GM19372 (cell line): ENCODE results near the gene FGF22.
"Not testable (repeated sequence)": the region's sequence is repeated elsewhere in the genome, so short reads cannot be mapped to it uniquely, and the experiment has no call there.

ENCODE experiments used
- ATAC-seq: cut with Tn5 transposase; IDR thresholded peaks from one replicate; pipeline ENCODE4 v1.9.1; 2021; ENCODE audit warnings: mild to moderate bottlenecking, low read depth, moderate library complexity; ENCODE audit not compliant: unreplicated experiment

FGF22 gene

DNA sequence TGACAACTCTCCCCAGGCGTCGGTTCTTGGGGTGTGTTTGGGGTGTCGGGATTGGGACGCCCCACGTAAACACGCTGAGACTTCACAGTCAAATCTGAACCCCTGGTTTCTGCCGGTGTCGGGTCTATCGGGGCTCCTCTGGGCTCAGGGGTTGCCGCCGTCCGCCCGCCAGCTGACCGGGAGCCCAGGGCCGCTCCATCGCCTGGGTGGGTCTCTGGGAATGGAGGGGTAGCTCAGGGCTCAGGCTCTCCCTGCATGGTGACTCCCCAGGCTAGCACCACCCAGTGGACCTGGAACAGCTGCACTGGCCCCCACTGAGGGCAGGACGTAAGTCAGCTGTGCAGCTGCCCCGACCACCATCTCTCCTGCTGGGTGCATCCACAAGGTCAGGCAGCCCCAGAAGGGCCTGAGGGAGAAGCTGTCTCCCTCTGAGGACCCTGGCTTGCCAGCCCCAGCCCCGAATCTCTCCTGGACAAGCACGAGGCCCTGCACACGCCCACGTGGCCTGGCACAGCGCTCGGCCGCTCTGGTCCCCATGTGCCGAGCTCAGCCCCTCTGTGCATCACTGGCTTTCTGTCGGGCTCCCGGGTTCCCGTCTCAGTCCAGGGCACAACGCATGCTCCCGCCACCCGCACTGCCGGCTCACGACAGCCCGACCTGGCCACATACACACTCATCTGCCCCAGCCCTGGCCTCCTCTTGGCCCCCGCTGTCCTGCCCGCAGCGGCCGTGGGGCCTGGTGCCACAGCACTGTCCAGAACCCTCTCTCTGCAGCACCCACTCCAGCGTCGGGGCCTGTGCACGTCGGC, 17.3 kb downstream of the FGF22 start:
- no peak for ATAC-seq

DNA sequence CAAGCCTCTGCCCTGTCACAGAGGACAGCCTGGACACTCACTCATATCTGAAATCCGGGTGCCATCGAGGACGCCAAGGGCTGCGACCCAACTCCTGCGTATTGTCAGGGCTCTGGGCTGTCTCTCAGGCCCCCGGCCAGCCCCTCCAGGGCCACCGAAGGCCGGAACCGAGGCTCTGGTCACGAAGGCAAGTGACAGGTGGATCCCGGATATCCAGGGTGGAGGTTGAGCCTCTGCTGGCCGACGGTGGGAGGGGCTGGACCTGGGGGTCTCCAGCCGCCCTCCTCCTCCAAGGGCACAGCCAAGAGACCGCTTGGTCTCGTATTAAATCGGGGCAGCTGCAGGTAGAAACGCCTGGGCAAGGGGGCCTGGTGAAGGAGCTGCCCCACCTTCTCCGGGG, 17.9 kb downstream of the FGF22 start:
- ATAC-seq, result no peak

DNA sequence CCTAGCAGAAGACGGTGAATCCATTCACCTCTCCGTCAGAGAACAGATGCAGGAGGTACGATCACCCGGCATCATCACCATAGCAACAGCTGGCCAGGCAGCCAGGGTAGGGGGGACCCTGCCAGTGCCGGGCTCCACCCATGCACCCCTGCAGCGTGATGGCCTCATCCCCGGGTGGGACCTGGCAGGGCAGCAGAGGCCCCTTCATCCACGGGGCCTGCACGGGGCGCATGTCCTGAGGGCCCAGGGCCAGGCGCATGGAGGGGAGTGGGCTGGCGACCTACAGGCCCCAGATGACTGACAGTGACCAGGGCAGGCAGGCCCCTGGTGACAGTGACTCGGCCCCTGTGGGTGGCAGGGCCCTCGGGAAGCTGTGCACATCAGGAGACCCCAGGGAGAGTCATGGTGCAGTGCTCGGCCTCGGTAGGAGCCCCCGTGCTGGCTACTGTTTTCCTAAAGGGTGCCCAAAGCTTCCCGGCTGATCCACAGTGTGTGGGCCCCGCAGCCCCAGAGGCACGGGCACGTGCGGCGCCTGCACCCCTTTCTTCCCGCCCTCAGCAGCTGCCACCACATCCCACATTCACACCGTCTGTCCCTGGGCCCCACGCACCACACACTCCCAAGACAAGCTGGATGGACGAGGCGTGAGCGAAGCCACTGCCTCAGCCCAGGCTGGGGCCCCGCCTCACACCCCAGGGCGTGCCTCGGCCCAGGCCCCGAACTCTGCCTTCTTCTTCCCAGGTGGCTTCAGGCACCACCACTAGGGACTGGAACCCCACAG, 18.6 kb downstream of the FGF22 start:
- ATAC-seq, result no peak

DNA sequence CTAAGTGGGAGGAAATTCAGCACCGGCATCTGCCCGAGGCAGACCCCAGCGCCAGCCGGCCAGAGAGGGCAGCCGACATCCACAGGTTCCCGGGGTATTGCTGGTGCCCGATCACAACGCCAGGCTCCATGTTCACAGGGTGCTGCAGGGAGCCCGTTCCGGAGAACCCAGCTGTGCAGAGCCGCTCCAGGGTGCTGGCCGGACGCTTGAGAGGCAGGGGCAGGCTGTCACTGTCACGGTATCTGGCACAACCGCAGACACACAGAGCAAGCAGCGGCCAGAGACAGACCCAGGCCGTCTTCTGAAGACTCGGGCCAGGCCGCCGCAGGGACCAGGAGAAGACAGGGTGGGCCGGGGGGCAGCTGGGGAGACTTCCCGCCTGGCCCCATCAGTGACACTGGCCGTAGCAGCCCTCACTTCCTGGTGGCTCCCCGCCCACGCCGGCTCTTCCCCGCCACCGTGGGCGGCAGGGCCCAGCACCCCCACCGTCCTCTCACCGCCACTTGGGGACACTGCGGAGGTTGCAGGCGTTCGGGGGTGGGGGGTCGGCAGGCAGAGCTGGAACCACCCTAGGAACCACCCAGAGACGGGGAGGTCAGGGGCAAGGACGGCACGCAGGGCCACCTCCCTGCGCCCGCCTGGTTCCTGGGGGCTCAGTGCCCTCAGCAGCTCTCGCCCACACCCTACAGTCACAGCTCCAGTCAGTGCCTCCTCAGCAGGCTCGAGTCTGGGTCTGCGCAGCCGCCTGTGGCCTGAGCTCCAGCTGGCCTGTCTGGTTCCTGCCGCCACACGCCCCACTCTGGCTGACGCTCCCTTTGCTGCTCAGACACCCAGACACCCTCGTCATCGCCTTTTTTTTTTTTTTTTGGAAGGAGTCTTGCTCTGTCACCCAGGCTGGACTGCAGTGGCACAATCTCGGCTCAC, 19.5 kb downstream of the FGF22 start:
- ATAC-seq, result no peak

DNA sequence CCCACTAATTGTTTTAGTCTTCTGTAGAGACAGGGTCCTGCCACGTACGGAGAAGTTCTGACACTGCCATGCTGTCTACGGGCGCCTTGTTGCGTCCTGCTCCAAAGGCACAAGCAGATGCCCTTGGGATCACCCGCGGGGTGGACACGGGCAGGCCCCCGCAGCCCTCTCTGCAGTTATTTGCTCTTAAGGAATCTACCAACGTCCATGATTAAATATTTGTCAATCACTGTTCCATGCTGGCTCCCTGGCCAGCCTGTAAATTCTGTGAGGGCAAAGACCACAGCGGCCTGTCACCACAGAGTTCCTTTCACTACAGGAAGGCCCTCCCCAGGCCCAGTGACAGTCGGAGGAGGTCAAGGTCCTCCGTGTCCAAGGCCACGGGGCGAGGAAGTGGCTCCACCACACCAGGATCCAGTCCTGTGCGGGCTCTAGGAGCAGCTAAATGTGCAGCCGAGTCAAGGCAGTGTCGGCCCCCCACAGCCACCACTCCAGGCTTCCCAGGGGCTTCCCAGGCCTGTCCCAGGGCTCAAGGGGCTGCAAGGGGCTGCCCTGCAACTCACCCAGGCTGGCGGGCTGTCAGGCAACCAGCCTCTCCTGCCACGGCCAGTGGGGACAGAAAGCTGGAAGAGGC, 21.2 kb downstream of the FGF22 start:
- ATAC-seq, result no peak

DNA sequence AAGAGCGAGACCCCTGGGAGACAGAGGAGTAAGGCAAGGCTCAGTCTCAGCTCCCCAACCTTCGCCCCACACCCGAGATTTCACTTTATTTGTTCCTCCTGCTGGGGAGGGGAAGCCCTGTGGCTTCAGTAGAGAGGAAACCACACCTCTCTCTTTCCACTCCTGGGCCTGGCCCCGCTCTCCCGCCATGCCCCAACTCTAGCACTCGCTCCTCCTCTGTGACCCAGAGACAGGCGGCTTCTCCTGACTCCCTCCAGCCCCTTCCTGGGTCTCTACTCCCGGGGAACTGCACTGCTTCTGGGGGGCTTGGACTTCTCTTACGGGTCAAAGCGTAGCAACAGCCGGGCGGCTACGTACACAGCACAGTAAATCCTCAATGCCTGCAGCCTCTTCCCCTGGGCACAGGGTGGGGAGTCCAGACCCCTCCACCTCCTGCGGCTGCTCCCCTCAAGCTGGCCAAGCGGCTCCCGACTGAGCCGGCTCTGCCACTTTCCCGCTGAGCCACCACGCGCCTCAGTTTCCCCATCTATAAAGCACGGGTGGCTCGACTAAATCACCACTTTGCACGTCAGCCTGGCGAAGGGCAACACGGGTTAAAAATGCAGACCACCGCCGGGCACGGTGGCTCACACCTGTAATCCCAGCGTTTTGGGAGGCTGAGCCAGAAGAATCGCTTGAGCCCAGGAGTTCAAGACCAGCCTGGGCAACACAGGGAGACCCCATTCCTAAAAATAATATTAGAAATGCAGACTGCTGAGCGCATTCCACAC, 21.9 kb downstream of the FGF22 start:
- no peak for ATAC-seq

DNA sequence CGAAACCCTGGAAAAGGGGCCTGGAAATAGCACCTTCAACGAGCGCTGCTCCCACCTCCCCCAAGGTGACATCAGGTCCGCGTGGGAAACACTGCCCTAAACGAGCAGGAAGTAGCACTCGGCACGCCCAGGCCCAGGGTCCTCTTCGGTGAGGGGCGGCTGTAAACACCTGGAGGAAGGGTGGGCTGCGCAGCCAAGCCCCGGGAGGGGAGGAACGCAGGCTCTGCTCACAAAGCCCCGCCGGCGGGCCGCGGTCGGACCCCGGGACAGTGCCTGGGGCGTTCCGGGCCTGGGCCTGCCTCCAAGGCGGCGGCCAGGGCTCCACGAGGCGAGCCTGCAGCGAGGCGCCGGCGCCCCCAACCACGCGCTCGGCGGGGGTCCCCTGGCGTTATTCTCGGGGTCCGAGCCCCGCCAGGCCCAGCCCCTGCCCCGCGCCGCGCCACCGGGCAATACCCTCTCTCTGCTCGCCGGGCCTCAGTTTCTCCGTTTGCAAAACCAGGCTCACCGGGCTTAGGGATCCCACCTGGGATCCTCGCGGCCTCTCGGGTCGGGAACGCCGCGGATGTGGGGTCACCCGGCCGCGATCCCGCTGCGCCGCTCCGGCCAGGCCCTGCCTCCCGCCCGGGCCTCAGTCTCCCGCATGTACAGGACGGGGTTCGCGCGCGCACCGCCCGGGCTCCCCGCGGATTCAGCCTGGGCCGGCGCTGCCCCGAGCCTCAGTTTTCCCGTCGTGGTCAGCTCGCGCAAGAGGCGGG, 22.7 kb downstream of the FGF22 start:
- peak; percentile 8 for ATAC-seq

DNA sequence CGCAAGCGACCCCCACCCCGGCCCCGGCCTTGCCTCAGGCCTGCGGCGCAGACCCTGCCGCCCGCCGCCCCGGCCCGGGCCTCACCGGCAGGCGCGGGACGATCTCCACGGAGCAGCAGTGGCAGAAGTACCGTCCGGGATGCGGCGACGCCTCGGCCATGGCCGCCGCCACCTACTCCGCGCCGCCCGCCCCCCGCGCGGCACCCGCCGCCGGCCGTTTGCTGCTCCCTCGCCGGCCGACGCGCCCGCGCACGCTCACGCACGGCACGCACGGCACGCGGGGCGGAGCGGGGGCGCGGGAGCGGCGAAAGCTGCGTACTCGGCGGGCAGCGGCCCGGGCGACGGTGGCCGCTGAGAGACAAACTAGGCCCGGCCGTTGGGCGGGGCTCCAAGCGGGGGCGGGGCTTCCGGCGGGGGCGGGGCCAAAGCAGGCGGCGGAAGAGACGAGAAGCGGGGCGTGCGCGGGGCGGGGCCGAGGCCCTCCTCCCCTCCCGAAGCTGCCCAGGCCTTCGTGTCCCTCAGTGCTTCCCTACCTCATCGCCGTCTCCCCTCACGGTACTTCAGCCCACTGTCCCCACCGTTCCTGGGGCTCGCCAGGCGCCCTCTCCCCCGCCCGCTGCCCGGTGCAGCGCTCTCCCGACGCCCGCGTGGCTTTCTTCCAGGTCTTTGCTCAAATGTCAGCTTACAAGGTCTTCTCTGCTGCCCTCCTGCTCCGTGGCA, 23.4 kb downstream of the FGF22 start, which contains the start of gene RNF126:
RNF126 (minus strand) TSS at position 253 of the 720 bp plus-strand sequence; CDS start at position 160, 93 bp downstream.
- ATAC-seq, result peak; percentile 66

DNA sequence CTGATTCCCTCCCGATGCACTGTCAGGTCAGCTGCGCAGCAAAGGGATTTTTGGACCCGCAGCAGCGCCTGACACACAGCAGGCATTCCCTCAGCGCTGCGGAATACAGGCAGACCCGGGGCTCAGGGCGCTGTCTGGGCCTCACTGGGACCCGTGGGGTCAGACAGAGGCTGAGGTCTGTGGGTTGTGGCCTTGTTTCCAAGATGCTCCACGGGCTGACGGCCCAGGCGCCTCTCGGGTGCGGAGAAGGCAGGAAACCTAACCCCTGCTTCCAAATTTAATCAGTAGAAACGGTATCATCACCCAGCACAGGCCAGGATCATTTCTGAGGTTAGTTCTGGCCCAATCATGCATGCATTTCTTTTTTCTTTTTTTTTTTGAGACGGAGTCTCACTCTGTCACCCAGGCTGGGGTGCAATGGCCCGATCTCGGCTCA, 24.0 kb downstream of the FGF22 start:
- ATAC-seq, result no peak

DNA sequence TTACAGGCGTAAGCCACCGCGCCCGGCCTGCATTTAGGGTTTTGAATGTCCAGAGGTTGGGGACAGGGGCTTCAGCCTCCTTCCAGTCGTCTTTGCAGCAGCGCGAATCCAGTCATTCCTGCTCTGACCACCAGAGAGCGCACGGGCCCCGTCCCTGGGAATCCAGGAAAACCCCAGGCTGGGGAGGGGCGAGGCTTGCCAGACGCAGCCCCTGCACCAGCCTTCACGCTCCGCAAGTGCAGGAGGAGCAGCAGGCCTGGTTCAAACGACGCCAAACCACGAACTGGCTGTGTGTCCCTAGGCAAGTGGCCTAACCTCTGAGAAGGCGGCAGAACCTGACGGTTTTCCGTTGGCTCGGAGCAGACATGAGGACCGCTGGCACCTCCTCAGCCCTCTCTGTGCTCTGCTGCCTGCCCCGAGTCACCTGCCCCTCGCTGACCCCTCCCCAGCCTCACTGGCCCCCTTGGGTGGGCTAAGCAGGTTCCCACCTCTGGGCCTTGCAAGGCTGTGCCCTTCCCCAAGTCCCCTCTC, 25.3 kb downstream of the FGF22 start:
- ATAC-seq, result no peak

DNA sequence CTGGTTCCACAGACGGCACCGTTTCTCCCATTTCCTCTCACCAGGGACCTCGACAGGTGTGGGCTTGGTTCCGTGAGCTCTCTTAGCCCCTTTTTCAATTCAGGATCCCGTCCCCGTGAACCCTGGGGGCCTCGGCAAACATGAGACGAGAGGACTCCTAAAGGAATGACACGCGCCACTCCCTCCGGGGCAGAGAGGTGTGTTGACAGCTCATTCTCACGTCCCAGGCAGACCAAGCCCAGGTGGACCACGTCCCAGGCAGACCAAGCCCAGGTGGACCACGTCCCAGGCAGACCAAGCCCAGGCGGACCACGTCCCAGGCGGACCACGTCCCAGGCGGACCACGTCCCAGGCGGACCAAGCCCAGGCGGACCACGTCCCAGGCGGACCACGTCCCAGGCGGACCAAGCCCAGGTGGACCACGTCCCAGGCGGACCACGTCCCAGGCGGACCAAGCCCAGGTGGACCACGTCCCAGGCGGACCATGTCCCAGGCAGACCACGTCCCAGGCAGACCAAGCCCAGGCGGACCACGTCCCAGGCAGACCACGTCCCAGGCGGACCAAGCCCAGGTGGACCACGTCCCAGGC, 27.4 kb downstream of the FGF22 start:
- ATAC-seq, result not testable (repeated sequence)

DNA sequence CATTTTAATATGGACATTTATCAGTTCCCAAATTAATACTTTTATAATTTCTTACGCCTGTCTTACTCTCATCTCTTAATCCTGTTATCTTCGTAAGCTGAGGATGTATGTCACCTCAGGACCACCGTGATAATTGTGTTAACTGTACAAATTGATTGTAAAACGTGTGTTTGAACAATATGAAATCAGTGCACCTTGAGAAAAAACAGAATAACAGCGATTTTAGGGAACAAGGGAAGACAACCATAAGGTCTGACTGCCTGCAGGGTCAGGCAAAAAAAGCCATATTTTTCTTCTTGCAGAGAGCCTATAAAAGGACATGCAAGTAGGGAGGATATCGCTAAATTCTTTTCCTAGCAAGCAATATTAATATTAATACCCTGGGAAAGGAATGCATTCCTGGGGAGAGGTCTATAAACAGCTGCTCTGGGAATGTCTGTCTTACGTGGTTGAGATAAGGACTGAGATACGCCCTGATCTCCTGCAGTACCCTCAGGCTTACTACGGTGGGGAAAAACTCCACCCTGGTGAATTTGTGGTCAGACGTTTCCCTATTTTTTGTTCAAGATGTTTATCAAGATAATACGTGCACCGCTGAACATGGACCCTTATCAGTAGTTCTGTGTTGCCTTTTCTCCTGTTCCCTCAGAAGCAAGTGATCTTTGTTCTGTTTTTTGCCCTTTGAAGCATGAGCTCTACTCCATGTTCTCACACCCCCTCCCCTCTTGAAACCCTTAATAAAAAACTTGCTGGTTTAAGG, 29.2 kb downstream of the FGF22 start:
- not testable (repeated sequence) for ATAC-seq

DNA sequence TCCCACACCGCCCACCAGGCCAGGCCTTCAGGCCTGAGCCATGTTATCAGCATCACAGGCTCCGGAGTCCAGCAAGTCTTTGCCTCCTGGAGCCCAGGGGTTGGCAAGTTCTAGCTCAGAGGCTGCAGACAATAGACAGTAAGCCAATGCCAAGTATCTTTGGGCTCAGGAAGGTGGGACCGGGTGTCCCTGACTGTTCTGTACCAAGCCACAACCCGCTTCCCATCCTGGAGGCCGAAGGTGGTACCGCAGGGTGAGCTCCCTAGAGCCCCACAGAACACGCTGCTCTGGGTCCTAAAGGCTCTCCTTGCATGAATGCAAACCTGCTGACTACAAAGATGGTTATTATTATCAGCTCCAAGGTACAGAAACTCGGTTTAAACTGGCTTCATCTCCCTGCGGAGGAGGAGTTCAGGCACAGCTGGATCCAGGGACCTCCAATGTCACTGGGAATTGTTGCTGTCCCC, 31.0 kb downstream of the FGF22 start:
- no peak for ATAC-seq

DNA sequence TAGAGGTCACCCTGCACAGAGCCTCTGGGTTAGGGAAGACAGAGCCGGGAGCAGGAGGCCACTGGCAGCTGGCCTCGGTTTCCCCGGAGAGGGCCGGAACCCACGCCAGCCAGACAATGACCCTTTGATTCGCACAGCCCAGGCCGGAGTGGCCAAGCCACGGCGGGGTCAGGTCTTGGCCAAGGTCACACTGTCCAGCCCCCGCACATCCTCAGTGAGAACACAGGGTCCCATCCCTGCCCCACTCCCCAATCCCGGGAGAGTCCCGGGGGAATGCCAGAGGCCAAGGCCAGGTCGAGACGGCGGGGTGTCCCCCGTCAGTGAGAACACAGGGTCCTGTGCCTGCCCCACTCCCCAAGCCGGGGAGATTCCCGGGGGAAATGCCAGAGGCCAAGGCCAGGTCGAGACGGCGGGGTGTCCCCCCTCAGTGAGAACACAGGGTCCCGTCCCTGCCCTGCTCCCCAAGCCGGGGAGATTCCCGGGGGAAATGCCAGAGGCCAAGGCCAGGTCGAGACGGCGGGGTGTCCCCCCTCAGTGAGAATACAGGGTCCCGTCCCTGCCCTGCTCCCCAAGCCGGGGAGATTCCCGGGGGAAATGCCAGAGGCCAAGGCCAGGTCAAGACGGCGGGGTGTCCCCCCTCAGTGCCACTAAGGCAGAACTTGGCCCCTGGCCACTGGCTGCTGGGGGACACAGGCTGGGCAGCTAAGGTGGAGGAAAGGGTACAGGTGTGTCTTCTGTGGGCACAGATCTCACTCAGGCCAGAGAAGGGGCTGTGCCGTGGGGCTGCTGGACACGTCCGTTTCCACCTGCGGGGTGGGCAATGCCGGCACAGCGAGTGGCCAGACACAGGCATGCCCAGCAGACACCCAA, 34.8 kb downstream of the FGF22 start:
- no peak for ATAC-seq

DNA sequence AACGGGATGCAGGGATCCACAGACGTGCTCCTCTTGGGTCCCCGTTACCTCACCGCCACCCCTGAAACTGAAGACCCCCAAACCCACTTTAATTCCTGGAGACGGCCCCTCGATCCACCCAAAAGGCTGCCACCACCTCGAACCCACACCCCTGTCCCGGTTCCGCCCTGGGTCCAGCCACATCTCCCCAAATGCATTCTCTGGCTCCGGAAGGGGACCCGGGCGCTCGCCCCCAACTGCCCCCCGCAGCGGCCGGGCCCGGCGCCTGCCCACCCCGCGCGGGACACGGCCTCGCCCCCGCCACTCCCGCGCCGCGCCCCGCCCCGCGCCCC, 36.3 kb downstream of the FGF22 start:
- ATAC-seq, result no peak
